Liver (tissue), 9 donors: ENCODE data around the gene AGPAT3. TPM values are rescaled to one million over a fixed set of nuclear protein-coding genes. Genes with fewer than 3 reads are reported as not detected.

Source experiments
- DNase-seq: peaks from one replicate; pipeline ENCODE4 v3.0.0-alpha.2; 2017; ENCODE audit warnings: low spot score
- H3K27ac ChIP-seq, 2 donors: one replicate each; pipeline ENCODE4 v1.7.0; 2013; ENCODE audit warnings: inconsistent platforms in 2 of 2, low read length in 2 of 2, control low read depth in 1 of 2, low read depth in 1 of 2, mild to moderate bottlenecking in 1 of 2
- H3K27me3 ChIP-seq, 4 donors: one replicate each; pipeline versions ENCODE4 v1.6.1 to v1.7.0; 2013; ENCODE audit warnings: low read length in 3 of 4, inconsistent platforms in 1 of 4, mild to moderate bottlenecking in 1 of 4, moderate library complexity in 1 of 4; ENCODE audit not compliant: control insufficient read depth in 4 of 4, insufficient read depth in 4 of 4
- H3K36me3 ChIP-seq, 4 donors: one replicate each; pipeline versions ENCODE4 v1.6.1 to v1.7.0; 2013; ENCODE audit warnings: low read length in 3 of 4, mild to moderate bottlenecking in 3 of 4, low read depth in 1 of 4, moderate library complexity in 1 of 4; ENCODE audit not compliant: control insufficient read depth in 4 of 4, insufficient read depth in 3 of 4
- H3K4me1 ChIP-seq, 4 donors: one replicate each; pipeline versions ENCODE4 v1.6.1 to v1.7.0; 2013; ENCODE audit warnings: low read length in 3 of 4, mild to moderate bottlenecking in 3 of 4, moderate library complexity in 1 of 4; ENCODE audit not compliant: control insufficient read depth in 4 of 4, insufficient read depth in 4 of 4
- H3K4me3 ChIP-seq, 3 donors: one replicate each; pipeline versions ENCODE4 v1.6.1 to v1.7.0; 2013; ENCODE audit warnings: low read length in 3 of 3, control low read depth in 1 of 3, low read depth in 1 of 3, mild to moderate bottlenecking in 1 of 3
- H3K9ac ChIP-seq, 2 donors: one replicate each; pipeline ENCODE4 v1.7.0; 2013; ENCODE audit warnings: low read length in 2 of 2, mild to moderate bottlenecking in 2 of 2, moderate library complexity in 2 of 2, control low read depth in 1 of 2, low read depth in 1 of 2
- H3K9me3 ChIP-seq, 4 donors: one replicate each; pipeline versions ENCODE4 v1.6.1 to v1.7.0; 2013; ENCODE audit warnings: low read length in 3 of 4; ENCODE audit not compliant: control insufficient read depth in 4 of 4
- ATF3 ChIP-seq: IDR thresholded peaks from 2 replicates; pipeline ENCODE4 v1.6.1; 2016; ENCODE audit warnings: antibody characterized with exemption
- CTCF ChIP-seq: fragments of 150-350 bp; IDR thresholded peaks from 2 replicates; pipeline ENCODE4 v1.5.1; 2017; ENCODE audit warnings: improper control_type of control experiment, low read depth, low read length; ENCODE audit not compliant: missing input control
- EGR1 ChIP-seq, 2 donors: IDR thresholded peaks; 2 replicates each; pipeline ENCODE4 v1.6.1; 2016 to 2018; ENCODE audit warnings: antibody characterized with exemption in 2 of 2, low read depth in 2 of 2
- FOXA1 ChIP-seq: IDR thresholded peaks from 2 replicates; pipeline ENCODE4 v1.6.1; 2016; ENCODE audit warnings: antibody characterized with exemption
- FOXA2 ChIP-seq: IDR thresholded peaks from 2 replicates; pipeline ENCODE4 v1.6.1; 2016; ENCODE audit warnings: antibody characterized with exemption
- GABPA ChIP-seq, 2 donors: IDR thresholded peaks in 1 of 2; conservative IDR thresholded peaks in 1 of 2; 2 replicates each; pipeline ENCODE4 v1.6.1; 2016; ENCODE audit warnings: antibody characterized with exemption in 2 of 2, mild to moderate bottlenecking in 1 of 2, moderate library complexity in 1 of 2
- HNF4A ChIP-seq, 2 donors: conservative IDR thresholded peaks; 2 replicates each; pipeline ENCODE4 v1.6.1; 2016; ENCODE audit warnings: antibody characterized with exemption in 2 of 2, mild to moderate bottlenecking in 2 of 2
- HNF4G ChIP-seq: IDR thresholded peaks from 2 replicates; pipeline ENCODE4 v1.6.1; 2016; ENCODE audit warnings: antibody characterized with exemption
- NR2F2 ChIP-seq: IDR thresholded peaks from 2 replicates; pipeline ENCODE4 v1.6.1; 2016; ENCODE audit warnings: antibody characterized with exemption
- RAD21 ChIP-seq, 2 donors: IDR thresholded peaks; 2 replicates each; pipeline ENCODE4 v1.6.1; 2016; ENCODE audit warnings: antibody characterized with exemption in 2 of 2, mild to moderate bottlenecking in 2 of 2
- RXRA ChIP-seq, 2 donors: IDR thresholded peaks; 2 replicates each; pipeline ENCODE4 v1.6.1; 2017 to 2018; ENCODE audit warnings: antibody characterized with exemption in 2 of 2, mild to moderate bottlenecking in 1 of 2
- SP1 ChIP-seq: IDR thresholded peaks from 2 replicates; pipeline ENCODE4 v1.6.1; 2018; ENCODE audit warnings: antibody characterized with exemption, mild to moderate bottlenecking
- YY1 ChIP-seq: IDR thresholded peaks from 2 replicates; pipeline ENCODE4 v1.6.1; 2016; ENCODE audit warnings: antibody characterized with exemption, mild to moderate bottlenecking
- ZBTB33 ChIP-seq: IDR thresholded peaks from 2 replicates; pipeline ENCODE4 v1.6.1; 2016; ENCODE audit warnings: antibody characterized with exemption
- WGBS: extraction: QIAGEN DNeasy Blood & Tissue Kit; methylation state at CpG from one replicate; pipeline ENCODE4 v1.1.7; 2013; 5-methylcytosine and 5-hydroxymethylcytosine counted together
- polyA plus RNA-seq, 2 donors: library from polyadenylated mRNA; stranded (reverse) in 1 of 2; unstranded in 1 of 2; fragments of 200-250 nt in 1 of 2; fragments of >200 nt in 1 of 2; fragmentation: Nextera tagmentation in 1 of 2; extraction: Ambion mirVana in 1 of 2; gene quantifications; one replicate each; pipeline versions ENCODE4 v1.2.1 to v1.2.3, GENCODE V29; 2013 to 2015
- total RNA-seq, 2 donors: library from RNA; depleted of rRNA; stranded (reverse); fragments of >200 nt; gene quantifications; one replicate each; pipeline ENCODE4 v1.2.3, GENCODE V29; 2014
- TF ChIP-seq, protein P1 (sequence below): IDR thresholded peaks from 2 replicates; pipeline ENCODE4 v1.6.1; 2016; ENCODE audit warnings: antibody characterized with exemption
- TF ChIP-seq, protein P2 (sequence below): IDR thresholded peaks from 2 replicates; pipeline ENCODE4 v1.6.1; 2016; ENCODE audit warnings: antibody characterized with exemption, mild to moderate bottlenecking
- donor health status: healthy.
- donor health status: healthy.
- donor health status: healthy.
- donor health status: healthy.
- donor health status: healthy.

The AGPAT3 gene
- total and polyA plus RNA-seq, 4 donors: 32.3 to 148 (median 59.8) TPM

- Histone ChIP-seq H3K36me3 (no peaks in the 10 kb centered on the region), H3K4me1 (peaks cover 0 to under 1% (median under 1%) of the 10 kb centered on the region in 4 donors), H3K9ac (no peak overlapping the region), H3K27me3 (no peaks in the 10 kb centered on the region), H3K27ac (no peak overlapping the region), H3K4me3 (no peak overlapping the region), H3K9me3 (no peaks in the 10 kb centered on the region)
- 95% methylated on average over 26 of the region's 26 CpGs for WGBS
- no peak for TF ChIP-seq HNF4G
- DNase-seq: no peak
Measured at GRCh38 chr21:43858806-43859648, 6.0 kb upstream of the AGPAT3 start.

DNA sequence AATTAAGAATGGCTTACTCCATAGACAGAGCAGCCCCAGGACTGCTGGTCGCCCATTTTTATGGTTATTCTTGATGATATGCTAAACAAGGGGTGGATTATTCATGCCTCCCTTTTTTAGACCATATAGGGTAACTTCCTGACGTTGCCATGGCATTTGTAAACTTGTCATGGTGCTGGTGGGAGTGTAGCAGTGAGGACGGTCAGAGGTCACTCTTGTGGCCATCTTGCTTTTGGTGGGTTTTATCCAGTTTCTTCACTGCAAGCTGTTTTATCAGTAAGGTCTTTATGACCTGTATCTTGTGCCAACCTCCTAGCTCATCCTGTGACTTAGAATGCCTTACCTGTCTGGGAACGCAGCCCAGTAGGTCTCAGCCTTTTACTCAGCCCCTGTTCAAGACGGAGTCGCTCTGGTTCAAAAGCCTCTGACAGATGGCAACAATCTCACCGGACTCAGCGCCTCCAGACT is 5.2 kb upstream of the AGPAT3 start:
- peaks cover 0 to 4% (median 1%) of the 10 kb centered on the region in 4 donors for H3K4me1 ChIP-seq
- no peak overlapping the region for H3K9ac ChIP-seq
- no peaks in the 10 kb centered on the region for H3K27me3 ChIP-seq
- H3K36me3 ChIP-seq: no peaks in the 10 kb centered on the region
- 90% methylated on average over 8 of the region's 8 CpGs for WGBS
- TF ChIP-seq EGR1 (IDR thresholded peaks at IDR 0.05; ENCODE audit: low read depth in 2 of 2) (no peak), ZBTB33 (no peak), FOXA1 (no peak), SP1 (no peak), YY1 (no peak), CTCF (no peak), HNF4A (conservative IDR thresholded peaks at IDR 0.05) (no peak), RAD21 (IDR thresholded peaks at IDR 0.05) (no peak), RXRA (IDR thresholded peaks at IDR 0.05) (no peak), HNF4G (no peak), FOXA2 (no peak)
- TF ChIP-seq, protein P1, sequence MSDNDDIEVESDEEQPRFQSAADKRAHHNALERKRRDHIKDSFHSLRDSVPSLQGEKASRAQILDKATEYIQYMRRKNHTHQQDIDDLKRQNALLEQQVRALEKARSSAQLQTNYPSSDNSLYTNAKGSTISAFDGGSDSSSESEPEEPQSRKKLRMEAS: no peak
- DNase-seq: no peak
- H3K9me3 ChIP-seq: no peaks in the 10 kb centered on the region
- H3K27ac ChIP-seq: no peak overlapping the region
- H3K4me3 ChIP-seq: no peak overlapping the region

GRCh38 chr21:43861706-43862105 is 3.3 kb upstream of the AGPAT3 start:
- H3K9ac ChIP-seq: no peak overlapping the region
- no peaks in the 10 kb centered on the region for H3K36me3 ChIP-seq
- H3K27me3 ChIP-seq: no peaks in the 10 kb centered on the region
- no peaks in the 10 kb centered on the region for H3K9me3 ChIP-seq
- no peak for DNase-seq
- H3K27ac ChIP-seq: no peak overlapping the region
- H3K4me3 ChIP-seq: no peak overlapping the region
- WGBS: 83% methylated on average over 8 of the region's 8 CpGs
- H3K4me1 ChIP-seq: peaks cover 2 to 8% (median 3%) of the 10 kb centered on the region in 4 donors
- TF ChIP-seq RXRA (IDR thresholded peaks at IDR 0.05): no peak
- TF ChIP-seq SP1: no peak
- TF ChIP-seq ATF3: no peak
- no peak for TF ChIP-seq NR2F2
- TF ChIP-seq, protein P2, sequence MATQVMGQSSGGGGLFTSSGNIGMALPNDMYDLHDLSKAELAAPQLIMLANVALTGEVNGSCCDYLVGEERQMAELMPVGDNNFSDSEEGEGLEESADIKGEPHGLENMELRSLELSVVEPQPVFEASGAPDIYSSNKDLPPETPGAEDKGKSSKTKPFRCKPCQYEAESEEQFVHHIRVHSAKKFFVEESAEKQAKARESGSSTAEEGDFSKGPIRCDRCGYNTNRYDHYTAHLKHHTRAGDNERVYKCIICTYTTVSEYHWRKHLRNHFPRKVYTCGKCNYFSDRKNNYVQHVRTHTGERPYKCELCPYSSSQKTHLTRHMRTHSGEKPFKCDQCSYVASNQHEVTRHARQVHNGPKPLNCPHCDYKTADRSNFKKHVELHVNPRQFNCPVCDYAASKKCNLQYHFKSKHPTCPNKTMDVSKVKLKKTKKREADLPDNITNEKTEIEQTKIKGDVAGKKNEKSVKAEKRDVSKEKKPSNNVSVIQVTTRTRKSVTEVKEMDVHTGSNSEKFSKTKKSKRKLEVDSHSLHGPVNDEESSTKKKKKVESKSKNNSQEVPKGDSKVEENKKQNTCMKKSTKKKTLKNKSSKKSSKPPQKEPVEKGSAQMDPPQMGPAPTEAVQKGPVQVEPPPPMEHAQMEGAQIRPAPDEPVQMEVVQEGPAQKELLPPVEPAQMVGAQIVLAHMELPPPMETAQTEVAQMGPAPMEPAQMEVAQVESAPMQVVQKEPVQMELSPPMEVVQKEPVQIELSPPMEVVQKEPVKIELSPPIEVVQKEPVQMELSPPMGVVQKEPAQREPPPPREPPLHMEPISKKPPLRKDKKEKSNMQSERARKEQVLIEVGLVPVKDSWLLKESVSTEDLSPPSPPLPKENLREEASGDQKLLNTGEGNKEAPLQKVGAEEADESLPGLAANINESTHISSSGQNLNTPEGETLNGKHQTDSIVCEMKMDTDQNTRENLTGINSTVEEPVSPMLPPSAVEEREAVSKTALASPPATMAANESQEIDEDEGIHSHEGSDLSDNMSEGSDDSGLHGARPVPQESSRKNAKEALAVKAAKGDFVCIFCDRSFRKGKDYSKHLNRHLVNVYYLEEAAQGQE: no peak
- TF ChIP-seq CTCF: no peak
- TF ChIP-seq, protein P1: no peak
- no peak for TF ChIP-seq GABPA (IDR thresholded peaks at IDR 0.05 in 1 of 2, conservative IDR thresholded peaks at IDR 0.05 in 1 of 2)
